TTC549 (cell line): ENCODE data around the gene CABP1.
"Not testable (repeated sequence)": the region's sequence is repeated elsewhere in the genome, so short reads cannot be mapped to it uniquely, and the experiment has no call there.

ENCODE experiments used
- FAIRE-seq: peaks from 2 replicates; lab custom pipeline; 2012; peaks lifted over from hg19 to GRCh38; lab: Jason Lieb, UNC

The CABP1 gene

GRCh38 chr12:120668091-120668867, 27.9 kb downstream of the CABP1 start:
- no peak for FAIRE-seq

DNA sequence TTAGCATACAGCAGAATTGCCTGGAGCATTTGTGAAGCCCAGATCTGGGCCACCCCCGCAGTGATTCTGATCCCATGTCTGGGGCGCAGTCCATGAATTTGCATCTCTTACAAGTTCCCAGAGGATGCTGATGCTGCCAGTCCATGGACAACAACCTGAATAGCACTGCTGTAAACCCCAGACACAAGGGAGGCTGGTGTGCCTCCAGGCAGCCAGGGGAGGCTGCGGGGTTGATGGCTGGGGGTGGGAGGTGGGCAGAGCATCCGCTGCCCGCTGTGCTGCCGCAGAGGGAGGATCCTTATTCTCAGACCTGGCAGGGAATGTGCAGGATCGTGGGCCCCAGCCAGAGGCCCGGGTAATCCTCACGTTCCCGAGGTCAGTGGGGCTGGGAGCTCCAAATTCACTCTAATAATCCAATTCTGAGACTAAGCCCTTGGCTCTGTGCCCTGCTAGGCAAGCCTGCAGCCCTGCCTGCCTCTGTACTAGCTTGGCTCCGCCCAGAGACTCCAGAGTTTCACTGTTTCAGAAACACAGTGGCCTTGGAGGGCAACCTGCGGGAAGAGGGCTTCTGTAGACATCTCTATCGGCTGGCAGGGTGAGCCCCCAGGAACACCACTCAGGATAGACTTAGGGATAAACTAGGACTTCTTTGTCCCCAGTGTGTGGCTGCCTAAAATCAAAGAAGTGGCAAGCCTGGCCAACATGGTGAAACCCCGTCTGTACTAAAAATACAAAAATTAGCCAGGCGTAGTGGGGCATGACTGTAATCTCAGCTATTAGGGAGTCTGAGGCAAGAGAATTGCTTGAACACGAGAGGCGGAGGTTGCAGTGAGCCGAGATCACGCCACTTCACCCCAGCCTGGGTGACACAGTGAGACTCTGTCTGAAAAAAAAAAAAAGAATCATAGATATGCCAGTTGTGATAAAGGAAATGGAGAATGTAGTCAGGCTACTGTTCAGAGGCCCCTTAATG, 28.7 kb downstream of the CABP1 start:
- FAIRE-seq: no peak

DNA sequence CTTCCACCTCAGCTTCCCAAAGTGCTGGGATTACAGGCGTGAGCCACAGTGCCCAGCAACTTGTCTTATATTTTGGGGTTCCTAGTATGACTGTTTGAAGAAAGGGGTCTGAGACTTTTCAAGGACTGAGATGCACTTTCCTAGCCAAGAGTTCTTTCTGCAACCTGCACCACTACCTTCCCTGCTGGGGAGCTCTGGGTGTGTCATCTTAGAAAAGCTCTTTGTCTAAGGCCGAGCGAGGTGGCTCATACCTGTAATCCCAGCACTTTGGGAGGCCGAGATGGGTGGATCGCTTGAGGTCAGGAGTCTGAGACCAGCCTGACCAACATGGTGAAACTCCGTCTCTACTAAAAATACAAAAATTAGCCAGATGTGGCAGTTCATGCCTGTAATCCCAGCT, 29.8 kb downstream of the CABP1 start:
- FAIRE-seq: not testable (repeated sequence)

DNA sequence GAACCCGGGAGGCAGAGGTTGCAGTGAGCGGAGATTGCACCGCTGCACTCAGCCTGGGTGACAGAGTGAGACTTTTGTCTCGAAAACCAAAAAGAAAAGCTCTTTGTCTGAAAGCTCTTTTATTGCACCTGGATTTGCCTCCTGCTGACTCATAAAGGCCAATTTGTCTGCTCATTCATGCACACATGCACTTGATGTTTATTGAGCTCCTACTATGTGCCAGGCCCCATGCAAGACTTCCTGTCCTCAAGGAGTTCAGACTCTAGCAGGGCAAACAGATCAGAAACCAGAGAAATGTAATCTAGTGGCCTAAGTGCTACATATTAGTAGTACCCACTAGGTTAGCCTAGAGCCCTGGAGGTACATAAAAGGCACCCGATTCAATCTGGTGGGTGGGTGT, 30.2 kb downstream of the CABP1 start:
- no peak for FAIRE-seq

DNA sequence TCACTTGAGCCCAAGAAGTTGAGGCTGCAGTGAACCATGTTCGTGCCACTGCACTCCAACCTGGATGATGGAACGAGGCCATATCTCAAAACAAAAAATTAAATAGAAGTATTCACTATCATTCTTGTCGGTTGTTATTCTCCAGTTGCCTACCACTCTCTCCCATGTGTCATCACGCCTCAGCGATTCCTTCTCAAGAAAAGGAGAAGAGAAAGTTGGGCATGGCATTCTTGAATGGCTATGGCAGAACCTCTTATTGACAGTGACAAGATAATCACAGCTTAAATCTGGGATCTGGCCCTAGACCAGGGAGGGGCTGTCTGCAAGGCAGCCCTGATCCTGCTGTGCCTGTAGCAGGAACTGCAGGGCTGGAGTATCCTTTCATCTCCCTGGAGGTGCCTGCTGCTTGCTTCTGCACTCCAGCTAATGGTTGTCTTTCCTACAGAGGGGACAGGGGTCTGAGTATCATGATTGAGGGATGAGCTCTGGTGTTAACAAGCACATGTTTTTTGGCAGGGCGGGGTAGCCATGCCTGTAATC, 33.7 kb downstream of the CABP1 start:
- no peak for FAIRE-seq

DNA sequence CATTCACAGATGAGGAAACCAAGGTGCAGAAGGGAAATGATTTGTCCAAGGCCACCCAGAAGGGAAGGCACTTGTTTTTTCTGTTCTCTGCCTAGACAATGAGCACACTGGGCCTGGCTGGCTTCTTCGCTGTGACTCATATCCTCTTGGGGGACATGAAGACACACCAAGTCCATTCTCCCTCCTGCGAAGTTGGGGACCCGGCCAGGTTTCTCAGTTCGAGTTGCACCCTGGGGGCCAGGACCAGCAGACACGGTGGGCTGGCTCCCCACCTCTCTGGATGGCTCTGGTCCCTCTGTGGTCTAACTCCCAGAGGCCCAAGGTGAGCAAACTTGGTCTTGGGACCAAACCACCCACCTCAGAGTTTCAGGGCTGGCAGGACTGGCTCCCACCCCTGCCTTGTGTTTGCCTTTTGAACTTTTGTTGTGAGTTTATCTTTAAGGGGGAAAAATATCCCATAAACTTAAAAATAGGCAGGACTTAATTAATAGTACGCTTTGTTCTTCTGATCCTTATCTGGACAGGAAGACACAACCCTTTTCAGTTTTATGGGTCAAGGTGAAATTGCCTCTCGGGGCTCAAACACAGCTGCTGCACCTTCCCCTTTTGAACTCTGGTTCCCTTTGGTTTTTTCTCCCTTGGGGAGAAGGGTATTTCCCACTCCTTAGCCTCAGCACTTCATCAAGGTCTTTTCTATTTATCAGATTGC, 37.5 kb downstream of the CABP1 start:
- no peak for FAIRE-seq

GRCh38 chr12:120678572-120678971, 38.1 kb downstream of the CABP1 start:
- no peak for FAIRE-seq

DNA sequence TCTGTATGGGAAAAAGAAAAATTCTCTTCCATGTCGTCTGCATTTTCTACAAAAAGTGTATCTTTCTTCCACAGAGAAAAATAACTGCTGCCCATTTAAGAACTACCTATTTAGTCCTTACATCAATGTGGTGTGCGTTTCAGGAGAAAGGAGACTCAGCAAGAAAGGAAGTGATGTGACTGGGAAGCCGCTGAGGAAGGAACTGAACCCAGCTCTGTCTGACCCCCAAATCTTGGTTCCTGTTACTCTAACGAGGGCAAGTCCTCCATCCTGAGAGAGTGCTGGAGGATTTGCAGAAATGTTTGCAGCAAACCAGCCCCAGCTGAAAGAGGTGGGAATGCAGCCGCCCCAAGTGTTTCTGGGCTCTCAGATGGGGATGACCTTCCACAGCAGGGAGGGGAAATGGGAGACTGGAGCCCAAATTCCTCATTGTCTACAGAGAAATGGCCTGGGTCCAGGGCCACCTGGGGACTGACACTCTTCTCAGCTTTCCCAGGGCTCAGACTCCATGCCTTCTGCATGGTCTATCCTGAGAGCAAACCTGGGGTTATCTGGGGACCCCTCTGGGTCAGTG, 39.8 kb downstream of the CABP1 start:
- no peak for FAIRE-seq

DNA sequence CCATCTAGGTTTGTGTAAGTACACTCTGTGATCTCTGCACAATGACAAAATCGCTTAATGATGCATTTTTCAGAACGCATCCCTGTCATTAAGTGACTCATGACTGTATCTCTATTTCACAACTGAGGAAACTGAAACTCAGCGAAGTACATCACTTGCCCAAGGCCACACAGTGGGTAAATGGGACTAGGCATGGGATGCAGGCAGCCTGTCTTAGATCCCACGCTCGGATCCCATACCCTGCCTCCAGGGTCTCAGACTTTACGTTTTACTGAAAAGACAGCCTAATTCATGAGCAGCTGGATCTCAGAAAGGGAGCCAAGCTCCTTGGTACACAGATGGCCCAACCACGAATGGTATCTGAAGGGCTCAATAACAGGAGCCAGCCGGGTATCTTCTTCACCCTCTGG, 44.1 kb downstream of the CABP1 start:
- FAIRE-seq: no peak

DNA sequence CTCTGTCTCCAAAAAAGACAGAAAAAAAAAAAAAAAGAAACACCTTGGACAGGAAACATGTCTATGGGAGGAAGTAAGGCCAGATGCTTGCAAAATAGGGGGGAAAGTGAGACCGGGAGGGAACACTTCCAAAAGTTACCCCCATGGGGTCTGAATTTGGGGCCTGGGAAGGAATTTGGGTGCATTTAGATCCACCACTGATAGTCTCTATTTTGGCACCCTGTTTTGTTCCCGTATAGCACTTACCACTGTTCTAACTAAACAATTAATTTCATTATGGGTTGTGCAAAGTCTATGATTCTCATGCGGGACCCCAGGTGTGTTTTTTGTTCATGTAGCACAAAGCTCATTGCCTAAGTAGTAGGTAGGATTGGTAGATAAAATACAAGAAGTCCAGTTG, 45.1 kb downstream of the CABP1 start:
- no peak for FAIRE-seq

DNA sequence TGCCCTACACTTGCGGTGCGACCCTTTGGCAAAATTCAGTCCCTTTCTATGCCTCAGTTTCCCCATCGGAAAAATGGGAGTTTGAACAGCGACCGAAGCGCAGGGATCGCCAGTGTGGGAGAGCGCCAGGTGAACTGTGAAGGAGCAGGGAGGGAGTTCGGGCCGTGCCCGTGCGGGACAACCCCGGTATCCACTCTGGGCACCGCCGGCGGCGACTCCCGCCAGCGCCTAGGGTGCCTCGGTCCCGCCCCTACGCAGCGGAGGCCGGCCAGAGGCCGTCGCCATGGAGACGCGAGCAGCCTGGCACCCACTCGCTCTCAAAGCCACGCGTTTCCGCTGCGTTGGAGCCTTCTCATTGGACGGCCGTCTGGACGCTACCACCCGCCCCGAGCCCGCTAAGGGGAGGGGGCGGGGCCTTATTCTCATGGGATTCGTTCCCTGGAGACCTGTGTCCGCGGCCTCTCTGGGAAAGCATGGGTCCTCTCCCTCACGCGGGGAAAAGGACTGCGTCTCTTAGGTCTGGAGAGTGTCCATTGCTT, 45.8 kb downstream of the CABP1 start:
- no peak for FAIRE-seq

DNA sequence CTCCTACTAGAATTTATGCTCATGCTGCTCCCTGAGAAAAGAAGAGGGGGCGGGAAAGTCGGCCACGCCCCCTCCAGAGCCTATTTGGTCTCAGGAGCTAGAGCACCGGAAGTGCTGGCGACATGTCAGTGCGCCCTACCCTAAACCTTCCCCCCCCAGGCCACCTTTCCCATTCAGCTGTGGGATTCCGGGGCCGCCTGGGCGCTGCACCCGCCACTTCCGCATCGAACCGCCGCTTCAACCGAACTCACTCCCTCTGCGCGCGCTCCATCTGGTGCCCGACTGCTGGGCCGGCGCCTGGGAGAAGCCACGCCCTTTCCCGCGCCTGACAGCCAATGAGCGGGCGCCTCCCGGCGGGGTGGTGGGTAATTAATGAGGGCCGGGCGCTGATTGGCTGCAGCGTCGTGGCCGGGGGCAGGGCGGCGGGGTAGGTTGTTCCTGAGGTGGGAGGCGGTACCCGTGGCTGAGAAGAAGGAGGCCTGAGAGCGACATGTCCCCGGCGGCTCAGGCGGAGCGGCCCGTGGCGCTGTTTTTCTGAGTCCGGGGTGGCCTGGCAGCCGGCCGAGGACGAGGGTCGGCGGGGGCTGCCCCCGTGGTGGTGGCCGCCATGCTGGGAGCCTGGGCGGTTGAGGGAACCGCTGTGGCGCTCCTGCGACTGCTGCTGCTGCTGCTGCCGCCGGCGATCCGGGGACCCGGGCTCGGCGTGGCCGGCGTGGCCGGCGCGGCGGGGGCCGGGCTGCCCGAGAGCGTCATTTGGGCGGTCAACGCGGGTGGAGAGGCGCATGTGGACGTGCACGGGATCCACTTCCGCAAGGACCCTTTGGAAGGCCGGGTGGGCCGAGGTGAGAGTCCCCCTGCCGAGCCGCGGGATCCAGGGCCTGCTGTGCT, 46.5 kb downstream of the CABP1 start, which contains the start of gene MLEC:
TSS of gene MLEC (plus strand) at position 460 of the 888 bp plus-strand sequence. CDS start at position 608, 148 bp downstream.
- FAIRE-seq: peak; percentile 49

DNA sequence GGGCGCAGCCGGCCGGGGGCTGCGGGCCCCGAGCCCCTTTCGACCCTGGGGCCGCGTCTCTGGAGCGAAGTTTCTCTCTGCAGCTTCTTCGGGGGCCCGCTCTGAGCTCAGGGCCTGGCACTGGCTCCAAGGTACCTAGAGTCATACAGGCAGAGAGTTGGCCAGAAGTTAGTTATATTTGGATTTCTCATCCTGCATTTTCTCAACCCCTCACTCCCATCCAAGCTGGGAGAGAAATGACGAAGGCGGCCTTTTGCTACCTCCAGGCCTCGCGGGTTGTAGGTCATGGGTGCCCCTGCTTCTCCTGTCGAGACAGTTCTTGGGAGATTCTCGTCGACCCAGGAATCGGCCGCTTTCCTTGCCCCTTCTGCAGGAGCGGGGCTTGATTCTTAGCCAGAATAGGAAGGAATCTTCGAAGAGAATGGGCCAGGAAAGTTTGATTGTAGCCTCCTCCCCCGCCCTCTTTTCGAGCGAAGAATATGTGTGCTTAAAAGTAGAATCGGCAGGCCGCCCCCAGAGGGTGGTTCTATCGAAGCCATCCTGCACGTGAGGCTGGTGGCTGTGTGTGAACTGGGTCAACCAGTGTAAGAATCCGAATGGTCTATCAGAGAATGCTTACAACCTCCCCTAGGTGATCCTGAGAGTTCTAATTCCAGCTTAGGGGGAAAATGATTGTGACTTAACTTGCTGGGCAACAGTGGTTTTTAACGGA, 47.3 kb downstream of the CABP1 start:
- FAIRE-seq: no peak

- no peak for FAIRE-seq
These were observed 48.2 kb downstream of the CABP1 start for GRCh38 chr12:120688527-120689071.

GRCh38 chr12:120689397-120690082, 49.1 kb downstream of the CABP1 start:
- no peak for FAIRE-seq

DNA sequence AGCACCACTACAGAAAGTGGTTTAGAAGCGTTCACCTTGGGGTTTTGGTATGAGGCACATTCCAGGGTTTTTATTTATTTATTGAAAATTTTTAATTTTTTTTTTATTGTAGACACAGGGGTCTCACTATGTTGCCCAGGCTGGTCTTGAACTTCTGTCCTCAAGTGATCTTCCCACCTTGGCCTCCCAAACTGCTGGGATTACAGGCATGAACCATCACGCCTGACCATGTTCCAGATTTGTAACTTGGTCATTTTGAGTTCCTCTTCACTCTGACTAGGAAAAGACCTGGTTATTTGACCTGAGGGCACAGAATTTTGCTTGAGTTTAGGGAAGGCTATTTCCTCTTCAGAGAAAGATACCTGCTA, 49.6 kb downstream of the CABP1 start:
- no peak for FAIRE-seq

GRCh38 chr12:120690978-120691377, 50.6 kb downstream of the CABP1 start:
- no peak for FAIRE-seq

DNA sequence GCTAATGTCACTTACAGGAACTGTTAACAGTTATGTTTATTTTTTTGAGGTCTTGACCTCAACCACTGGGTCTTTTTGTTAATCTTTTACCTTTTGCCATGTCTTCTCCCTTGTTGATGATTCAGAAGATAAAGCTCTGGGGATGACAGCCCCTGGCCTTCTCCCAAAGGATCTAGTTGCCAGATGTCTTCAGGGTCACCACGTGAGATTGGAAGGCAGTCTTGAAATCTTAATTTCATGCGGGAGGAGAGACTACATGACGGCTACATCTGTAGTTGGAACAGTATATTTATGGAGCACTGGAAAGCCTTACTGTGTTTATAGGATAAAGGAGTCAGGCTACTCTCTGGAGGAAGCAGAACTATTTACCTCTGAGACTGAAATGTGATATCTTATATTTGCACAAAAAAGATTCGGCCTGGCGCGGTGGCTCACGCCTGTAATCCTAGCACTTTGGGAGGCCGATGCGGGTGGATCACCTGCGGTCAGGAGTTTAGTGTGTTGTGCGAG, 52.2 kb downstream of the CABP1 start:
- FAIRE-seq: no peak

DNA sequence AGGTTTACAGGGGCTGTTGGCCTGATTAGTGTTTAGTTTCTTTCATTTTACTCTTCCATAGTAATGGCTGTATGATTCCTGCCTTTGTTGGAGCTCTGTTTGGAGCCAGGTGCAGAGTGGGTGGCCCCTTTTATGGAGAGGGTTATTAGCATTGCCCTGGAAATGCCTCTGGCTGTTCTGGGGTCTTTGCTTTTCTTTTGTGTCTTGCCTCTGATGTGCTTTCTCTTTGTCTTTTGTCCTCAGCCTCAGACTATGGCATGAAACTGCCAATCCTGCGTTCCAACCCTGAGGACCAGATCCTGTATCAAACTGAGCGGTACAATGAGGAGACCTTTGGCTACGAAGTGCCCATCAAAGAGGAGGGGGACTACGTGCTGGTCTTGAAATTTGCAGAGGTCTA, 53.4 kb downstream of the CABP1 start:
- no peak for FAIRE-seq
